ENCODE results near the gene RAVER2.

RAVER2 gene

GRCh38 chr1:64854674-64855073 lies 109.8 kb downstream of the RAVER2 start:
- no peaks in the 10 kb centered on the region for H3K9me3 ChIP-seq (ENCODE audit: control insufficient read depth, insufficient read depth, low read length)
- no peaks in the 10 kb centered on the region for H3K27me3 ChIP-seq (ENCODE audit: control insufficient read depth, insufficient read depth, low read length)
- peaks cover 4% of the 10 kb centered on the region; the same call in 1 of the 2 replicates for H3K36me3 ChIP-seq (ENCODE audit: control insufficient read depth, insufficient read depth, low read length)
- H3K4me3 ChIP-seq (ENCODE audit: low read length) = no peak overlapping the region
- no peak for DNase-seq (ENCODE audit: low read depth, low spot score)
- no CpG with 5 or more reads among the region's 5 CpGs for WGBS (ENCODE audit: insufficient coverage, insufficient read length)
- no peaks in the 10 kb centered on the region for H3K4me1 ChIP-seq (ENCODE audit: control insufficient read depth, insufficient read depth, low read length)
- no peak overlapping the region for H3K27ac ChIP-seq (ENCODE audit: low read length)

- Histone ChIP-seq H3K4me3 (ENCODE audit: low read length) (no peak overlapping the region), H3K36me3 (ENCODE audit: control insufficient read depth, insufficient read depth, low read length) (peaks cover 6% of the 10 kb centered on the region; the same call in 1 of the 2 replicates), H3K9me3 (ENCODE audit: control insufficient read depth, insufficient read depth, low read length) (no peaks in the 10 kb centered on the region), H3K4me1 (ENCODE audit: control insufficient read depth, insufficient read depth, low read length) (no peaks in the 10 kb centered on the region), H3K27me3 (ENCODE audit: control insufficient read depth, insufficient read depth, low read length) (no peaks in the 10 kb centered on the region), H3K27ac (ENCODE audit: low read length) (no peak overlapping the region)
- no peak for DNase-seq (ENCODE audit: low read depth, low spot score)
- WGBS (ENCODE audit: insufficient coverage, insufficient read length) = no CpG with 5 or more reads among the region's 8 CpGs
Observed at GRCh38 chr1:64855557-64855956, 110.7 kb downstream of the RAVER2 start.

- H3K36me3 ChIP-seq (ENCODE audit: control insufficient read depth, insufficient read depth, low read length) = peaks cover 6% of the 10 kb centered on the region; the same call in 1 of the 2 replicates
- no peaks in the 10 kb centered on the region for H3K9me3 ChIP-seq (ENCODE audit: control insufficient read depth, insufficient read depth, low read length)
- DNase-seq (ENCODE audit: low read depth, low spot score) = no peak
- H3K4me1 ChIP-seq (ENCODE audit: control insufficient read depth, insufficient read depth, low read length) = no peaks in the 10 kb centered on the region
- no peak overlapping the region for H3K4me3 ChIP-seq (ENCODE audit: low read length)
- no peak overlapping the region for H3K27ac ChIP-seq (ENCODE audit: low read length)
- H3K27me3 ChIP-seq (ENCODE audit: control insufficient read depth, insufficient read depth, low read length) = no peaks in the 10 kb centered on the region
- no CpG with 5 or more reads among the region's 10 CpGs for WGBS (ENCODE audit: insufficient coverage, insufficient read length)
Observed at GRCh38 chr1:64856553-64856952, 111.7 kb downstream of the RAVER2 start.

GRCh38 chr1:64857347-64857746 lies 112.5 kb downstream of the RAVER2 start:
- DNase-seq (ENCODE audit: low read depth, low spot score) = no peak
- Histone ChIP-seq H3K4me3 (ENCODE audit: low read length) (no peak overlapping the region), H3K36me3 (ENCODE audit: control insufficient read depth, insufficient read depth, low read length) (peaks cover 6% of the 10 kb centered on the region; the same call in 1 of the 2 replicates), H3K27ac (ENCODE audit: low read length) (no peak overlapping the region), H3K9me3 (ENCODE audit: control insufficient read depth, insufficient read depth, low read length) (no peaks in the 10 kb centered on the region), H3K4me1 (ENCODE audit: control insufficient read depth, insufficient read depth, low read length) (no peaks in the 10 kb centered on the region), H3K27me3 (ENCODE audit: control insufficient read depth, insufficient read depth, low read length) (no peaks in the 10 kb centered on the region)
- no CpG with 5 or more reads among the region's 4 CpGs for WGBS (ENCODE audit: insufficient coverage, insufficient read length)

GRCh38 chr1:64861611-64862010 lies 116.7 kb downstream of the RAVER2 start:
- DNase-seq (ENCODE audit: low read depth, low spot score) = peak; percentile 61
- Histone ChIP-seq H3K4me1 (ENCODE audit: control insufficient read depth, insufficient read depth, low read length) (no peaks in the 10 kb centered on the region), H3K27ac (ENCODE audit: low read length) (no peak overlapping the region), H3K4me3 (ENCODE audit: low read length) (no peak overlapping the region), H3K36me3 (ENCODE audit: control insufficient read depth, insufficient read depth, low read length) (0 out of 2 replicates have a peak, but pooled peaks cover 2% of the 10 kb centered on the region), H3K9me3 (ENCODE audit: control insufficient read depth, insufficient read depth, low read length) (no peaks in the 10 kb centered on the region), H3K27me3 (ENCODE audit: control insufficient read depth, insufficient read depth, low read length) (no peaks in the 10 kb centered on the region)
- no CpG with 5 or more reads among the region's 4 CpGs for WGBS (ENCODE audit: insufficient coverage, insufficient read length)

GRCh38 chr1:64864018-64864940 lies 119.4 kb downstream of the RAVER2 start:
- no peak overlapping the region for H3K27ac ChIP-seq (ENCODE audit: low read length)
- H3K4me3 ChIP-seq (ENCODE audit: low read length) = no peak overlapping the region
- H3K4me1 ChIP-seq (ENCODE audit: control insufficient read depth, insufficient read depth, low read length) = no peaks in the 10 kb centered on the region
- 0 out of 2 replicates have a peak, but pooled peaks cover 2% of the 10 kb centered on the region for H3K36me3 ChIP-seq (ENCODE audit: control insufficient read depth, insufficient read depth, low read length)
- no peaks in the 10 kb centered on the region for H3K27me3 ChIP-seq (ENCODE audit: control insufficient read depth, insufficient read depth, low read length)
- whole genome bisulfite sequencing (ENCODE audit: insufficient coverage, insufficient read length) = no CpG with 5 or more reads among the region's 14 CpGs
- no peaks in the 10 kb centered on the region for H3K9me3 ChIP-seq (ENCODE audit: control insufficient read depth, insufficient read depth, low read length)
- no peak for DNase-seq (ENCODE audit: low read depth, low spot score)

GRCh38 chr1:64865105-64865757 lies 120.4 kb downstream of the RAVER2 start:
- Histone ChIP-seq H3K9me3 (ENCODE audit: control insufficient read depth, insufficient read depth, low read length) (no peaks in the 10 kb centered on the region), H3K4me1 (ENCODE audit: control insufficient read depth, insufficient read depth, low read length) (no peaks in the 10 kb centered on the region), H3K36me3 (ENCODE audit: control insufficient read depth, insufficient read depth, low read length) (no peaks in the 10 kb centered on the region), H3K4me3 (ENCODE audit: low read length) (no peak overlapping the region), H3K27ac (ENCODE audit: low read length) (no peak overlapping the region), H3K27me3 (ENCODE audit: control insufficient read depth, insufficient read depth, low read length) (no peaks in the 10 kb centered on the region)
- no peak for DNase-seq (ENCODE audit: low read depth, low spot score)
- no CpG with 5 or more reads among the region's 6 CpGs for WGBS (ENCODE audit: insufficient coverage, insufficient read length)

- Histone ChIP-seq H3K36me3 (ENCODE audit: control insufficient read depth, insufficient read depth, low read length) (no peaks in the 10 kb centered on the region), H3K9me3 (ENCODE audit: control insufficient read depth, insufficient read depth, low read length) (no peaks in the 10 kb centered on the region), H3K4me1 (ENCODE audit: control insufficient read depth, insufficient read depth, low read length) (no peaks in the 10 kb centered on the region), H3K27me3 (ENCODE audit: control insufficient read depth, insufficient read depth, low read length) (no peaks in the 10 kb centered on the region), H3K27ac (ENCODE audit: low read length) (no peak overlapping the region), H3K4me3 (ENCODE audit: low read length) (no peak overlapping the region)
- DNase-seq (ENCODE audit: low read depth, low spot score) = no peak
- WGBS (ENCODE audit: insufficient coverage, insufficient read length) = no CpG with 5 or more reads among the region's 10 CpGs
Observed at GRCh38 chr1:64866689-64867088, 121.8 kb downstream of the RAVER2 start.

- Histone ChIP-seq H3K4me3 (ENCODE audit: low read length) (no peak overlapping the region), H3K27ac (ENCODE audit: low read length) (no peak overlapping the region), H3K27me3 (ENCODE audit: control insufficient read depth, insufficient read depth, low read length) (no peaks in the 10 kb centered on the region), H3K4me1 (ENCODE audit: control insufficient read depth, insufficient read depth, low read length) (no peaks in the 10 kb centered on the region), H3K36me3 (ENCODE audit: control insufficient read depth, insufficient read depth, low read length) (no peaks in the 10 kb centered on the region), H3K9me3 (ENCODE audit: control insufficient read depth, insufficient read depth, low read length) (no peaks in the 10 kb centered on the region)
- no peak for DNase-seq (ENCODE audit: low read depth, low spot score)
- no CpG with 5 or more reads among the region's 1 CpG for WGBS (ENCODE audit: insufficient coverage, insufficient read length)
Observed at GRCh38 chr1:64867266-64867665, 122.4 kb downstream of the RAVER2 start.

- DNase-seq (ENCODE audit: low read depth, low spot score) = no peak
- H3K9me3 ChIP-seq (ENCODE audit: control insufficient read depth, insufficient read depth, low read length) = no peaks in the 10 kb centered on the region
- no peak overlapping the region for H3K4me3 ChIP-seq (ENCODE audit: low read length)
- H3K27me3 ChIP-seq (ENCODE audit: control insufficient read depth, insufficient read depth, low read length) = no peaks in the 10 kb centered on the region
- no peaks in the 10 kb centered on the region for H3K36me3 ChIP-seq (ENCODE audit: control insufficient read depth, insufficient read depth, low read length)
- whole genome bisulfite sequencing (ENCODE audit: insufficient coverage, insufficient read length) = 100% methylated on average over 1 of the region's 8 CpGs
- no peaks in the 10 kb centered on the region for H3K4me1 ChIP-seq (ENCODE audit: control insufficient read depth, insufficient read depth, low read length)
- H3K27ac ChIP-seq (ENCODE audit: low read length) = no peak overlapping the region
Observed at GRCh38 chr1:64871256-64871655, 126.4 kb downstream of the RAVER2 start.

Measured in iPS DF 6.9 (cell line).